Testis (tissue), 2 donors: ENCODE data around the gene DDAH1.

ENCODE experiments used
- CTCF ChIP-seq, 3 experiments: fragments of 450-650 bp in 2 of 3; fragments of 200-600 bp in 1 of 3; sonication (generic) in 1 of 3; IDR thresholded peaks; one replicate each; pipeline ENCODE4 v1.5.1; 2016 to 2019; ENCODE audit warnings: antibody characterized with exemption in 3 of 3, mild to moderate bottlenecking in 2 of 3, moderate library complexity in 1 of 3
- POLR2A ChIP-seq: fragments of 450-650 bp; IDR thresholded peaks from one replicate; pipeline ENCODE4 v1.6.1; 2017; ENCODE audit warnings: antibody characterized with exemption, mild to moderate bottlenecking, moderate library complexity

- TF ChIP-seq CTCF (IDR thresholded peaks at IDR 0.05) (no peak), POLR2A (no peak)
Observed at GRCh38 chr1:85268801-85269585, 196.0 kb downstream of the DDAH1 start.
